ENCODE data around the gene MEN1.

The MEN1 gene

DNA sequence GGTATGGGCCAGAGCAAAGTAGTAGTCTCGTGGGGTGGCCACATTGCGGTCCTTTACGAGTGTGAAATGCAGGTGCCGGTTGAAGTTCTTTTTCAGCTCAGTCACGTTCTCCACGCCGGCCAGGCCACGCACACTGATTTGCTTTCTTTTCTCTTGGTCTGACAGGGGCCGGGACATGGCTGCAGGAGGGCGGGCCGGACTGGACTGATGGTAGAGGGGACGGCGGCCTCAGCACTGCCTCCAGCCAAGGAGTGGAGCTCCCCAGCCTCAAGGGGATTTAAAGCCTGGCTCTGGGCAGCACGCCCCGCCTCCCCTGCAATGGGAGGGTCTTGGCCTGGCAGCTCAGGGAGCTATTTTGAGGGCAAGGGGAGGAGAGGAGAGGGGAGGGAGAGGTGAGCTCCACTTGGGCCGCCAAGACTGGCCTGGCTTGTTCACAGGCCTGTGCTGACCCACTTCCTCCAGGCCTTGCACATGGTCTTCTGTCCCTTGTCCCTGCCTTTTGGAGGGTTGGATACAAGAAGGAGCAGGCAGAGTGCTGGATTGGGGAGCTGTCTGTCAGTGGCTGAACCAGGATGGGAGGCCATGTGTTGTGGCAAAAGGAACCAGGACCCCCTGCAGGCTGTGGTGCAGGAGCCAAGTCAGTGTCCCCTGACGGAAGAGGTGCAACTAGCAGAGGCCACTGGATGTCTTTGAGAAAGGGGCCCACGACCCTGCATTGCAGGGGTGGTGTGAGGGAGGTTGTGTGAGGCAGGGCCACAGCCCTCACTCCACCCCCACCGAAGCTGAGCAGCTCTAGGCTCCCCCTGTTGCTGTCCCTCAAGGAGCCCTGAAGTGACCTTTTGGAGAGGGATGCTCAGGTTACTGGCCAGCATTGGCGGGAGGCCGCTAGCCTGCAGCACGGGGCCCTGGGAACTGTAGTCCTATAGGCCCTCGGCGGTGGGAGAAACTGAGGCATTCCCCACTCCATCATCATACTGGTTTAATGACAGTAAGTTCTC lies 50.3 kb downstream of the MEN1 start, which contains the start of gene PYGM:
PYGM (minus strand) TSS at position 253 of the 998 bp plus-strand sequence; CDS start at position 177, 76 bp downstream.
- DNase-seq: no peak

DNA sequence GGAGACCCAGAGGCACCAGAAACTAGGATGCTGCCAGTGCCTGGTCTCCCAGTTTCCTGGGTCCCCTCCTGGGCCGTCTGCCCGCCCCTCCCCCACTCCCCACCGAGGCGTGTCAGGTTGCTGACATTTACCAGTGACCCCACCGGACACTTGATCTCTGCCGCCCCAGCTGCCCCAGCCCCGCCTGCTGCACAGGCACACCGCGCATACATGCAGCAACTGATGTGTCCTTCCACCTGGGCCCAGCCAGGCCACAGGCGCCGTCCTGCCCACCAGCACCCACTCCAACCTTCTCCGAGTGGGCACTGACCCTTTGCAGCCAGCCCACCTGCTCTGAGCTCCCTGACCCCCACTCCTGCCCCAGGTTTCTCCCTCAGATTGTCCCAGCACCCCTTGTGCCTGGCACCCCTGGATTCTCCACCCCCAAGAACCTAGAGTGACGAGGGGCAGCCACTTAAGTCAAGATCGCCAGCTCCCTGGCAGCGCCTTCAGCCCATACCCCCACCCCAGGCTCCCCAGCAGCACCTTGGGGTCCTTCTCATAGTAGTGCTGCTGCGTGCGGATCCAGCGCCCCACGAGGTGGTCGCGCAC lies 51.1 kb downstream of the MEN1 start:
- DNase-seq: no peak

DNA sequence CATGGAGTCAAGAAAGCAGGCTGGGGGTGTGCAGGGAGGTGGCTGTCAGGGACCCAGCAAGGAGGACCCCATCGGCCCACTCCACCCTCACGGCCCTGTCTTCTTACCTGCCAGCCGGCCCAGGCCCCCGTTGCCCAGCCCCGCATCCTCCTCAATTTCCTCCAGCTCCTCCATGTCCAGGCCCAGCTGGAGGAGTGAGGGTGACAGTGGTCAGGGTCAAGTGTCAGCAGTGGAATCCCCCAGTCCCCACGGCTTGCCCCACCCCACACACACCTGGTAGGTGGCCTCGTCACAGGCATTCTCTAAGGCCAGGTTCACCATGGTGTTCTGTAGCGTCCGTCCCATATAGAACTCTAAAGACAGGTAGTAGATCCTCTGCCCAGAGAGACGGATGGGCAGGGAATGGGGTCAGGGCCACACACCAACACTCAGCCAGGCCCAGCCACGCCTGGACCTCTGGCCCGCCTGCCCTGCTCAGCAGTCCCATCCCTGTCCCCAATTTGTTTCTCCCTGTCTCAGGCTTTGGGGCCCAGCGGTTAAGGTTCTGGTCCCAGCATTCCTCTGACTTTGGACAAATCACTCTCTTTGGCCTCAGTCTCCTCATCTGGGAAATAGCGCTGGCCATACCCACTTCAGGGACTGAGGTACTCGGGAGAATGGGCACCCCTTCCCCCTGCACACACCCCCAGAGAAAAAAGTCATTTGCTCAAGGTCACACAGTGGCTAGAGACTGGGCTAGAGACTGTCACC lies 51.8 kb downstream of the MEN1 start:
- no peak for DNase-seq

DNA sequence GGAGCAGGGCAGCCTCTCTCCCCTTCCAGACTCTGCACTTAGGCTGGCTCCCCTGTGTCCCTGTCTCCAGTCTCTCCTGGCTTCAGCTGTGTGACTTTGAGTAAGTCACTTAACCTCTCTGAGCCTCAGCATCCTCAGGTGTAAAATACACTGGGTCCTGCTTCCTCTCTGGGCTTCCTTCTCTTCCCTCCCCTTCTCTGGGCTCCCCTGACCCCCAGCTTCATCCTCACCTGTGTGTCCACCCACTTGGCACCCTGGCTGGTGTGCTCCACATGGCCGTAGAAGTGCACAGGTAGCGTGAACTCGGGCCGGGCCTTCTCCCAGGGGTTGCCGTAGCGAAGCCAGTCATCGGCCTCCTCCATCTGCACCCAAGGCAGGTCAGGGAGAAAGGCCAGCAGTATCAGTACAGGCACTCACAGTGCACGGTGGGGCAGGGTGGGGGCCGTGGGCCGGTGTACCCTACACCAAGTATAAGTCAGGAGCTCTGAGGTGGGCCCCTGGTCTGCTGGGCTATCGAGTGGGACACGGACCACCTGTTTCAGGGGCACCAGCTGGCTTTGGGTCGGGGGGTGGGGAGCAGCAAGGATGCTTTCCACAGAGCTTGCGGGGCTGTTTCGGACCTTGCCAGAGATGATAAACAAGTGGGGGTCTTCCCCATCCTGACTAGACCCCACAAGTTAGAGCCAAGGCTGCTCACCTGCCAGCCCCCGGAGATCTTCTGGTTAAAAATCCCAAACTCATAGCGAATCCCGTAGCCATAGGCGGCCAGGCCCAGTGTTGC lies 52.6 kb downstream of the MEN1 start:
- no peak for DNase-seq

DNA sequence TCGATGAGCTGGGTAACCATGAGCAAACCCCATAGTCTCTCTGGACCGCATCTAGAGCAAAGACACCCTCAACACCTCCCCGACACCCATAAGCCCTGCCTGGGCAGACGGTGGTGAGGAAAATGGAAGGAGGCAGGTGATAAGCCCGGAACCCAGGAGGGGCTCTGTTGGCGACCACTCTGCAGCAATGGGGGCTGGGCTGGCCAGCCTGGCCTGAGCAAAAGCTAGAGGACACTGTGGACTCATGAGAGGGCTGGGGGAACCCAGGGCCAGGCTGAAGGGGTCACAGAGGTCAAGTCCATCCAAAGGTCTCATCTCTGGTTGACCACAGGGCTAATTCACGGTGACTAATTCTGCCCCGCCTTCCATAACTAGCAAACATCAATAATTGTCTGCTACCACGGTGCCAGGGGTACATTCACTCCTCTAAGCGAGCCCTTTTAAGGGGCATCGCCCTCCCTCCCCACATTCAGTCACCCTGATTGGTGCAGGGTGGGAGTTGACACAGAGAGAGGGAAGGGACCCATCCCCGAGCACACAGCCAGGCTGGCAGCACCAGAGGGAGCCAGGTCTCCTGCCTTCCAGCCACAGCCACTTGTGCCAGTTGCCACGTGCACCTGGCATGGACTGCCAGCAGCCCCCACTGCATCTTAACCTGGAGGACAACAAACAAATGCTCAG lies 54.5 kb downstream of the MEN1 start:
- DNase-seq: no peak

DNA sequence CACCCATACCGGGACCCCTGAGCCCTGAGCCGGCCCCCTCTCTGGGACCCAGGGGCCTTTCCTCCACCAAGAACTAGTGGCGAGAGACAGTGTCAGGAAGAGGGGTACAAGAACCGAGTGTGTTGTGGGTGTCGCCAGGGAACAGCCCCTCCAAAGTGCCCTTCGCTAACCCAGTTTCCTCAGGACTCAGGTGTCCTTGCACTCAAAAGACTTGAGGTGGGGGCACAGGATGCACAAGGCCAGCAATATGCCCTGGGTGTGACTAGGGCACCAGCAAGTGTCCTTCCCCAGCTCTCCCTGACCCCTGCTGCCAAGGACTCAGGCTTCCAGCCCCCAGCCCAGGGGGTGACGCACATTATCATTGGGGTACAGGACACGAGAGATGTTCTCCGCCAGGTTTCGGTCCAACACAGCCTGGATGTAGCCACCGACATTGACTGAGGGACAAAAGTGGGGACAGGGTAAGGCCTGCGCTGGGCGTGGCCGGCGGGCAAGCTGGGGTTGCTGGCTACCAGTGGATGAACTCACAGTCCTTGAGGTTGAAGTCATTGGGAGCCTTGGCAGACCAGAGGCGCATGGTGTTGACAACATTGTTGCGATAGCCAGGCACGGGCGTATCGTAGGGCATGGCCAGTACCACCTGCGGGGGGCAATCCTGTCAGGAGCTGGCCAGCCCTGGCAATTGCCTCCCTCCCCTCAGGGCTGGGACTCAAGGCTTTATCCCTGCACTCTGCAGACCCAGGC lies 55.3 kb downstream of the MEN1 start:
- DNase-seq: no peak

DNA sequence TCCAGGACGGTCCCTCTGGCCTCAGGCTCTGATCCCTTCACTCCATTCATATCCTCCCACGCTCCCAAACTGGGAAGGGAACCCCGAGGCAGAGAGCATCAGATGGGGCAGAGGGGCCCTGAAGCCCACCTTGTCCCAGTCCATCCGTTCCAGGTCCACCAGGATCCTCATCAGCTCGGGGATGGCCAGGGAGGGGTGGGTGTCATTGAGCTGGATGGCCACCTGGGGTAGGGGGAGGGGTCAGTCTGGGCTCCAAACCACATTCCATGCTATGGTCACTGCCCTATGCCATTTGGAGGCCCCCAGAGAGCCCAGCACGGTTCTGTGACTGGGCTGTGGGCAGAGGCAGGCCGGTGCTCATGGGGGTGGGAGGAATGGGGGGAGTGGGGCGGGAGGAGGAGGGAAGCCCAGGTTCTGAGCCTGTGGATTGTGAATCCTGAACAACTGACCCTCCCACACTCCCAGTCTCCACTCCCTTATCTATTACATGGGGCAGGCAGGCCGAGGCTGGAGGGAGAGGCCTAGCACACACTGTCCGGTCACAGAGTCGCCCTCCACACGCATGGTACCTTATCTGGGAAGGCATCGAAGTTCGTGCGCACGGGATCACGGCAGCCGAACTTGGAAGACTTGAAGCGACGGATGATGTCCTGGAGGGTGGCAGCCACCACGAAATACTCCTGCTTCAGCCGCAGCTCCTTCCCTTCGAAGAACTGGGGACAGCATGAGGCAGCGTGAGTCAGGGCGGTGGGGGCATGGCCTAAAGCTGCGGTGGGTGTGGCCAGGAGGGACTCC lies 56.0 kb downstream of the MEN1 start:
- DNase-seq: no peak

Data from NCI-H1092 (cell line).